Activated CD4-positive, alpha-beta T cell treated with anti-CD3 and anti-CD28 coated beads for 36 hours (primary cell): ENCODE measurements around the gene TMEM145. TPM values are rescaled to one million over a fixed set of nuclear protein-coding genes. Genes with fewer than 3 reads are reported as not detected.

Experiments
- ATAC-seq: fragments of 200-7000 bp; cut with Tn5 transposase; one replicate; pipeline ENCODE4 v1.10.0; 2021; ENCODE audit warnings: mild to moderate bottlenecking, moderate library complexity
- CTCF ChIA-PET: fragments of 350-600 bp; sonication (Branson Sonifier 250); formaldehyde crosslinking; loops from one replicate; lab custom pipeline; 2021; ENCODE audit warnings: antibody characterized with exemption; lab: Charles Lee
- POLR2A ChIA-PET: fragments of 350-600 bp; sonication (Branson Sonifier 250); formaldehyde crosslinking; loops from one replicate; lab custom pipeline; 2021; ENCODE audit warnings: antibody characterized with exemption, inconsistent platforms; lab: Charles Lee
- DNase-seq: peaks from one replicate; pipeline ENCODE4 v3.0.0-alpha.2; 2020
- H3K27ac Mint-ChIP-seq: one replicate; pipeline ENCODE4 v1.8.0; 2021; ENCODE audit warnings: mixed read lengths
- H3K27me3 Mint-ChIP-seq: one replicate; pipeline ENCODE4 v1.8.0; 2021; ENCODE audit warnings: mixed read lengths
- H3K36me3 Mint-ChIP-seq: one replicate; pipeline ENCODE4 v1.8.0; 2021; ENCODE audit warnings: low read depth, mixed read lengths
- H3K4me1 Mint-ChIP-seq: one replicate; pipeline ENCODE4 v1.8.0; 2021; ENCODE audit warnings: mixed read lengths
- H3K4me3 Mint-ChIP-seq: one replicate; pipeline ENCODE4 v1.8.0; 2021; ENCODE audit warnings: mild to moderate bottlenecking, moderate library complexity, mixed read lengths
- H3K9me3 Mint-ChIP-seq: one replicate; pipeline ENCODE4 v1.8.0; 2021; ENCODE audit warnings: low read depth, mixed read lengths
- intact Hi-C, 2 experiments: fragments of 100-400 bp; cut with DNase I in 1 of 2; cut with micrococcal nuclease in 1 of 2; formaldehyde crosslinking; loops; one replicate each; pipeline versions ENCODE4 v1.14.2 to v1.15.1; 2022 to 2024; cut with DNase I, micrococcal nuclease
- total RNA-seq, 2 experiments: library from RNA; stranded (reverse); gene quantifications; one replicate each; pipeline ENCODE4 v1.2.3, GENCODE V29; 2021

TMEM145 gene
- total RNA-seq, 2 experiments from 2014 or later = 0.53 to 0.69 TPM

DNA sequence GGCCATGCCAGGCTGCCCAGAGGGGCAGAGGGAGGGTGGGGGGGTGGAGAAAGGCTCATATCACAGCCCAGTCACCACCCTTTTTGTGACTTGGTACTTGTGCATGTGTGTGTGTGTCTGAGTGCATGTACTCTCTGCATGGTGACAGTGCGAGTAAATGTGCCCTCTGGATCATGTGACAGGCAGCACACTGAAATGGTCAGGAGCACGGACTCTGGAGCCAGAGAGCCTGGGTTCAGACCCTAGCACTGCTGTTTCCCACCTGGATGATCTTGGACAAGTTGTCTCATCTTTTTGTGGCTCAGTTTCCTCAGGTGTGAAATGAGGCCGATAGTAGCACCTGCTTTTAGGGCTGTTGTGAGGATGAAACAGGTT lies 42.1 kb upstream of the TMEM145 start:
- peaks cover 36% of the 10 kb centered on the region for H3K4me1 Mint-ChIP-seq
- intact Hi-C loops = no loop called here
- peak overlapping the region; percentile 97 for H3K27ac Mint-ChIP-seq
- ChIA-PET CTCF (interaction anchor here (0.5 to 3.1 kb wide), 7 partner anchors 8 to 86 kb away, joined by 3 to 34 read pairs (median 5); partner anchors contain the start of gene GSK3A), POLR2A (interaction anchor here (0.6 to 2.2 kb wide), 6 partner anchors 9 to 53 kb away, joined by 3 to 26 read pairs (median 8); partner anchors contain the start of genes DEDD2 and GSK3A)
- DNase-seq (no peak), ATAC-seq (no peak)
- H3K4me3 Mint-ChIP-seq = no peak overlapping the region
- peaks cover 22% of the 10 kb centered on the region for H3K36me3 Mint-ChIP-seq
- no peaks in the 10 kb centered on the region for H3K9me3 Mint-ChIP-seq
- H3K27me3 Mint-ChIP-seq = no peaks in the 10 kb centered on the region

DNA sequence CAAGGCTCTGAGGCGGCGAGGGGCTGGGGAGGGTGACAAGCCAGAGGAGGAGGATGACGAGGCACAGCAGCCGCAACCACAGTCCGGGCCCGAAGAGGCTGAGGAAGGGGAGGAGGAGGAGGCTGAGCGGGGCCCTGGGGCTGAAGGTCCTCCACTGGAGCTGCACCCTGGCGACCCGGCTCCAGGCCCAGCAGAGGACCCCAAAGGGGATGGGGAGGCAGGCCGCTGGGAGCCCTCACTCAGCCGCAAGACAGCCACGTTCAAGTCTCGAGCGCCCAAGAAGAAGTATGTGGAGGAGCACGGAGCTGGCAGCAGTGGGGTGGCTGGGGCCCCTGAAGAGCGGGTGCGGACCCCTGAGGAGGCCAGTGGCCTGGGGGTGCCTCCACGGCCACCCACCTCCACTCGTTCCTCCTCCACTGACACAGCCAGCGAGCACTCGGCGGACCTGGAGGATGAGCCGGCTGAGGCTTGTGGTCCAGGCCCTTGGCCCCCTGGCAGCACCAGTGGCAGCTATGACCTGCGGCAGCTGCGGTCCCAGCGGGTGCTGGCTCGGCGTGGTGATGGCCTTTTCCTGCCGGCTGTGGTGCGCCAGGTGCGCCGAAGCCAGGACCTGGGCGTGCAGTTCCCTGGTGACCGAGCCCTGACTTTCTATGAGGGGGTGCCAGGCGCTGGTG lies 41.1 kb upstream of the TMEM145 start:
- ATAC-seq = no peak
- intact Hi-C loops = no loop called here
- Mint-ChIP-seq H3K27me3 (no peaks in the 10 kb centered on the region), H3K27ac (peak overlapping the region; percentile 97), H3K4me3 (no peak overlapping the region), H3K36me3 (peaks cover 26% of the 10 kb centered on the region), H3K9me3 (no peaks in the 10 kb centered on the region), H3K4me1 (peaks cover 46% of the 10 kb centered on the region)
- CTCF ChIA-PET = interaction anchor here (0.5 to 3.1 kb wide), 3 partner anchors 7 to 30 kb away, joined by 4 to 34 read pairs (median 5); no protein-coding TSS in a partner anchor
- DNase-seq = no peak
- POLR2A ChIA-PET = no interaction called here

DNA sequence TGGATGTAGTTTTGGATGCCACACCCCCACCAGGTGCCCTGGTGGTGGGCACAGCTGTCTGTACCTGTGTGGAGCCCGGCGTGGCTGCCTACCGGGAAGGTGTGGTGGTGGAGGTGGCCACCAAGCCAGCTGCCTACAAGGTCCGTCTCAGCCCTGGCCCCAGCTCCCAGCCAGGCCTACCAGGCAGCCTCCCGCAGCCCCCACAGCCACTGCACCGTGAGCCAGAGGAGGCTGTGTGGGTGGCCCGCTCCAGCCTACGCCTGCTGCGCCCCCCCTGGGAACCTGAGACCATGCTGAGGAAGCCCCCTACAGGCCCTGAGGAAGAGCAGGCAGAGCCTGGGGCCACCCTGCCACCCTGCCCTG lies 40.6 kb upstream of the TMEM145 start:
- POLR2A ChIA-PET = no interaction called here
- Mint-ChIP-seq H3K4me3 (no peak overlapping the region), H3K27me3 (no peaks in the 10 kb centered on the region), H3K9me3 (no peaks in the 10 kb centered on the region), H3K4me1 (peaks cover 49% of the 10 kb centered on the region), H3K36me3 (peaks cover 28% of the 10 kb centered on the region), H3K27ac (no peak overlapping the region)
- CTCF ChIA-PET = no interaction called here
- ATAC-seq (no peak), DNase-seq (no peak)
- intact Hi-C loops = no loop called here

DNA sequence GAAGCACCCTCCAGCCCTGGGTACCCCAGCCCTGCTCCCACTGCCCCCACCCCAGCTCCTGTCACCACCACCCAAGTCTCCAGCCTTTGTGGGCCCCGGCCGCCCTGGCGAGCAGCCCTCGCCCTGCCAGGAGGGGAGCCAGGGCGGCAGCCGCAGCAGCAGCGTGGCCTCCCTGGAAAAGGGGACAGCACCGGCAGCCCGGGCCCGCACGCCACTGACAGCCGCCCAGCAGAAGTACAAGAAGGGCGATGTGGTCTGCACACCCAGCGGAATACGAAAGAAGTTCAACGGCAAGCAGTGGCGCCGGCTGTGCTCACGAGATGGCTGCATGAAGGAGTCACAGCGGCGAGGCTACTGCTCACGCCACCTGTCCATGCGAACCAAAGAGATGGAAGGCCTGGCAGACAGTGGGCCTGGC lies 40.1 kb upstream of the TMEM145 start:
- Mint-ChIP-seq H3K27ac (no peak overlapping the region), H3K36me3 (peaks cover 28% of the 10 kb centered on the region), H3K27me3 (no peaks in the 10 kb centered on the region), H3K4me1 (peaks cover 47% of the 10 kb centered on the region), H3K4me3 (no peak overlapping the region), H3K9me3 (no peaks in the 10 kb centered on the region)
- POLR2A ChIA-PET = no interaction called here
- ATAC-seq (no peak), DNase-seq (no peak)
- intact Hi-C loops = no loop called here
- CTCF ChIA-PET = no interaction called here

DNA sequence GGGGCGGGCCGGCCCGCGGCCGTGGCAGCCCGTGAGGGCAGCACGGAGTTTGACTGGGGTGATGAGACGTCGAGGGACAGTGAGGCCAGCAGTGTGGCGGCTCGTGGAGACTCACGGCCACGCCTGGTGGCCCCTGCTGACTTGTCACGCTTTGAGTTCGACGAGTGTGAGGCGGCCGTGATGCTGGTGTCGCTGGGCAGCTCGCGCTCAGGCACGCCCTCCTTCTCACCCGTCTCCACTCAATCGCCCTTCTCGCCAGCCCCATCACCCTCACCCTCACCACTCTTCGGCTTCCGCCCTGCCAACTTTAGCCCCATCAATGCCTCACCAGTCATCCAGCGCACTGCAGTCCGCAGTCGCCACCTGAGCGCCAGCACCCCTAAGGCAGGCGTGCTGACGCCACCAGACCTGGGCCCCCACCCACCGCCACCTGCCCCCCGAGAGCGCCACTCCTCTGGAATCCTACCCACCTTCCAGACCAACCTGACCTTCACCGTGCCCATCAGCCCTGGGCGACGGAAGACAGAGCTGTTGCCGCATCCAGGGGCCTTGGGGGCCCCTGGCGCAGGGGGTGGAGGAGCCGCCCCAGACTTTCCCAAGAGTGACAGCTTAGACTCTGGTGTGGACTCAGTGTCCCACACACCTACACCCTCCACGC lies 39.6 kb upstream of the TMEM145 start:
- no peak for DNase-seq
- H3K4me3 Mint-ChIP-seq = no peak overlapping the region
- H3K27ac Mint-ChIP-seq = no peak overlapping the region
- POLR2A ChIA-PET = no interaction called here
- no peaks in the 10 kb centered on the region for H3K27me3 Mint-ChIP-seq
- CTCF ChIA-PET = no interaction called here
- H3K4me1 Mint-ChIP-seq = peaks cover 51% of the 10 kb centered on the region
- H3K9me3 Mint-ChIP-seq = no peaks in the 10 kb centered on the region
- H3K36me3 Mint-ChIP-seq = peaks cover 28% of the 10 kb centered on the region
- ATAC-seq = no peak
- intact Hi-C loops = no loop called here

DNA sequence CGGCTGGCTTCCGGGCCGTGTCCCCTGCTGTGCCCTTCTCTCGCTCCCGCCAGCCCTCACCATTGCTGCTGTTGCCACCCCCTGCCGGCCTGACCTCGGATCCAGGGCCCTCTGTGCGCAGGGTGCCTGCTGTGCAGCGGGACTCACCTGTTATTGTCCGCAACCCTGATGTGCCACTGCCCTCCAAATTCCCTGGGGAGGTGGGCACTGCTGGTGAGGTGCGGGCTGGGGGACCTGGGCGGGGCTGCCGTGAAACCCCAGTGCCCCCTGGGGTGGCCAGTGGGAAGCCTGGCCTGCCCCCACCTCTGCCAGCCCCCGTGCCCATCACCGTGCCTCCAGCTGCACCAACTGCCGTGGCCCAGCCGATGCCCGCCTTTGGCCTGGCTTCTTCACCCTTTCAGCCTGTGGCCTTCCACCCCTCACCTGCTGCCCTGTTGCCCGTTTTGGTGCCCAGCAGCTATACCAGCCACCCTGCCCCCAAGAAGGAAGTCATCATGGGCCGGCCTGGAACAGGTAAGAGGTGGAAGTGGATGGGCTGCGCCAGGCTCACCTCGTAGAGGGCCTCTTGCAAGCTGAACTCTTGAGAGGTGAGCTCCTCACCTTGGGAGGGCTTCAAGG lies 38.9 kb upstream of the TMEM145 start:
- intact Hi-C loops = no loop called here
- Mint-ChIP-seq H3K27ac (no peak overlapping the region), H3K4me1 (peaks cover 57% of the 10 kb centered on the region), H3K4me3 (no peak overlapping the region), H3K9me3 (no peaks in the 10 kb centered on the region), H3K36me3 (peaks cover 28% of the 10 kb centered on the region), H3K27me3 (no peaks in the 10 kb centered on the region)
- ChIA-PET CTCF (interaction anchor here (0.6 to 1.0 kb wide), 3 partner anchors 29 to 164 kb away, joined by 3 to 5 read pairs (median 3); no protein-coding TSS in a partner anchor), POLR2A (interaction anchor here (1.6 kb wide), 1 partner anchor 31 kb away, joined by 5 read pairs; no protein-coding TSS in a partner anchor)
- ATAC-seq (no peak), DNase-seq (no peak)

DNA sequence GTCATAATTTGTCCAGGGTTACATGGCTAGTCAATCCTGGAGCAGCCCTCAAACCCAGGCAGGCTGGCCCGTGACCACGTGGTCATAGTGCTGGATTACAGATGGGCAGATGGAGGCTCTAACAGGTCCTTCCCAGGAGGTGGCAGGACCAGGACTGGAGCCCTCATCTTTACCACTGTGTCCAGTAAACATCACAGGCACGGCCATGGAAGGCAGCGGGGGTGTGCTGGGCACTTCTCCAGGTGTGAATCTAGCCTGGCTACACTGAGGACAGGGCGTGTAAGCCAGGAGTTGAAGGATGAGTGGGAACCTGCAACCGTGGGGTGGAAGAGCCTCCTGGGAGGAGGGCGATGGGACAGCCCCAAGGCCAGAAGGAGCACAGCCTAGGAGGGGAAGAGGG lies 38.0 kb upstream of the TMEM145 start:
- H3K36me3 Mint-ChIP-seq = peaks cover 28% of the 10 kb centered on the region
- no peak overlapping the region for H3K4me3 Mint-ChIP-seq
- ATAC-seq = no peak
- H3K4me1 Mint-ChIP-seq = peaks cover 58% of the 10 kb centered on the region
- H3K27ac Mint-ChIP-seq = no peak overlapping the region
- intact Hi-C loops = no loop called here
- ChIA-PET POLR2A (interaction anchor here (1.6 kb wide), 1 partner anchor 32 kb away, joined by 5 read pairs; no protein-coding TSS in a partner anchor), CTCF (interaction anchor here (1.0 kb wide), 2 partner anchors 30 to 38 kb away, joined by 3 to 5 read pairs; no protein-coding TSS in a partner anchor)
- H3K27me3 Mint-ChIP-seq = no peaks in the 10 kb centered on the region
- no peaks in the 10 kb centered on the region for H3K9me3 Mint-ChIP-seq
- no peak for DNase-seq

DNA sequence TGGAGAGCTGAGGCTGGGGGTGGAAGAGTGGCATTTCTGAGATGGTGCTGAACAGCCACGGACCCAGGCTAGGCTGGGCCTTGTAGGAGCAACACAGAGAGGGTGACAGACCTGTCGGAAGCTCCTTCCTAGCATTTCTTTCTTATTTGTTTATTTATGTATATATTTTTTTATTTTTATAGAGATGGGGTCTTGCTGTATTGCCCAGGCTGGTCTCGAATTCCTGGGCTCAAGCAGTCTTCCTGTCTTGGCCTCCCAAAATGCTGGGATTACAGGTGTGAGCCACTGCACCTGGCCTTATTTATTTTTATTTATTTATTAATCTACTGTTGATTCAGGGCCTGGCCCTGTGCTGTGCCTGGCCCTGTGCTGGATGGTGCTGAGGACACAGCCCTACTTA lies 37.6 kb upstream of the TMEM145 start:
- DNase-seq (no peak), ATAC-seq (no peak)
- no peaks in the 10 kb centered on the region for H3K9me3 Mint-ChIP-seq
- H3K27ac Mint-ChIP-seq = peak overlapping the region; percentile 76
- H3K4me3 Mint-ChIP-seq = no peak overlapping the region
- intact Hi-C loops = no loop called here
- no peaks in the 10 kb centered on the region for H3K27me3 Mint-ChIP-seq
- H3K36me3 Mint-ChIP-seq = peaks cover 28% of the 10 kb centered on the region
- ChIA-PET POLR2A (interaction anchor here (1.6 kb wide), 1 partner anchor 32 kb away, joined by 5 read pairs; no protein-coding TSS in a partner anchor), CTCF (interaction anchor here (1.2 kb wide), 1 partner anchor 23 kb away, joined by 5 read pairs; no protein-coding TSS in a partner anchor)
- H3K4me1 Mint-ChIP-seq = peaks cover 55% of the 10 kb centered on the region

DNA sequence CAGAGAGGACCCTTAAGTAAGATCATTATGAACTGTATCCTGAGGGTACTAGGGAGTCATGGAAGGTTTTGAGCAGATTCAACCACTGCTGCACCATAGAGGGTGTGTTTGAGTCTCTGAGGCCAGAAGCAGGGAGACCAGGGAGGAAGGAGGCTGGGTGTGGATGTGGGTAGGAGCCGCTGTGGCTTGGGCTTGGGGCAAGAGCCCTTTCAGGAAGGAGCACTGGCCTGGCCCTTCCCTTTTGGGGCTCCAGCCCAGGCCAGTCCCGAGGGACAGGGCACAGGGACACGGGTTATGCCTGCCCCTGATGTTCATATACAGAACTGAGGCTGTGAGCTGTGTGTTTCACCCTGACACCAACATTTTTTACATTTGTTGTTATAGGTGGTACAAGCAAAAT lies 36.8 kb upstream of the TMEM145 start:
- peak overlapping the region; percentile 1 for H3K4me3 Mint-ChIP-seq
- ChIA-PET POLR2A (interaction anchor here (0.7 kb wide), 1 partner anchor 33 kb away, joined by 3 read pairs; no protein-coding TSS in a partner anchor), CTCF (interaction anchor here (0.6 to 1.2 kb wide), 3 partner anchors 22 to 33 kb away, joined by 3 to 5 read pairs (median 3); no protein-coding TSS in a partner anchor)
- H3K27me3 Mint-ChIP-seq = no peaks in the 10 kb centered on the region
- H3K27ac Mint-ChIP-seq = peak overlapping the region; percentile 76
- intact Hi-C loops = no loop called here
- no peaks in the 10 kb centered on the region for H3K9me3 Mint-ChIP-seq
- DNase-seq (no peak), ATAC-seq (no peak)
- H3K36me3 Mint-ChIP-seq = peaks cover 25% of the 10 kb centered on the region
- H3K4me1 Mint-ChIP-seq = peaks cover 53% of the 10 kb centered on the region

DNA sequence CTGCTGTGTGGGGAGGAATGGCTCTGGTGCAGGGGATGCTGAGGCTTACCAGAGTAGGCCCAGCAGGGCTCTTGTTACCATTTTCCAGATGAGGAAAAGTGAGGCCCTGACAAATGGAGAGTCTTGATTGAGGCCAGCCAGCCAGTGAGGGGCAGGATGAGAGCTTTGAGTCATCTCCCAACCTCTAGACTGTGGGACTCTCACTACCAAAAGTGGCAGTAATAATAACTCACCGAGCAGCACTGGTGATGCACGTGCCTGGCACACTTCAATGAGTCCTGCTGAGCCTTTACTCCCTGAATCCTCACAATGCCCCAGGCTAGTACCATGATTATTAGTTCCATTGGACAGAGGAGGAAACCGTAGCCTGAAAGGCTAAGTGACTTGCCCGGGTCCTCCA lies 36.3 kb upstream of the TMEM145 start:
- peak; percentile 60 for DNase-seq
- intact Hi-C loops = no loop called here
- Mint-ChIP-seq H3K36me3 (peaks cover 21% of the 10 kb centered on the region), H3K27me3 (no peaks in the 10 kb centered on the region), H3K4me3 (no peak overlapping the region), H3K4me1 (peaks cover 52% of the 10 kb centered on the region), H3K27ac (peak overlapping the region; percentile 76), H3K9me3 (no peaks in the 10 kb centered on the region)
- ChIA-PET CTCF (interaction anchor here (0.6 kb wide), 2 partner anchors 27 to 113 kb away, joined by 3 read pairs; no protein-coding TSS in a partner anchor), POLR2A (interaction anchor here (0.7 kb wide), 1 partner anchor 34 kb away, joined by 3 read pairs; no protein-coding TSS in a partner anchor)
- peak; percentile 44 for ATAC-seq

DNA sequence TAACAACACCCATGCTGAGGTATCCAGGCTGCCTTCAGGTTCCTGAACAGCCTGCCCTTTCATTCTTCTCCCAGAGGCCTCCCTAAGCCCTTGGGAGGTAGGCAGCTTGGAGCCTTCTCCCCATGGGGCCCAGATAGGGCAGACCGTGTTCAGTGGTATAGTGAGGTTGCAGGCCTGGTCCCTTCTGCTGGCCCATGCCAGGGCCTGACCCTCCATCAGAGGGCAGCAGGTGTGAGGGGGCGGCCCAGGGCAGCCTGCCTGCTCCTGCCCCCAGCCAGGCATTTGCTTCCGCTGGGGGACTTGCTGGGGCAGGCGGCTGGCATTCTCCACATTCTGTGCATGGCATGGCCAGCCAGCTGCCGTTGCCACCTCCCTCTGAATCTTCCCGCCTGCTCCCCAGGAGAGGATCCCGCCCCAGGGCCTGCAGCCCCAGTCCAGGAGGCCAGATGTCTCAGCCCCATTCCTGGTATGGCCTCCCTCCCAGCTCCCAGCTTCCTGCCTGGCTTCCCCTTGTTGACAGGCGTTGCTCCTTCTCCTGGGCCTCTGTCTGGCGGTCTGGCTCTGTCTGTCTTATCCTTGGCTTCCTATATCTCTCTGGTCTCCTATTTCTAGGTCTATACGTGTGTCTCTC lies 35.2 kb upstream of the TMEM145 start:
- ChIA-PET CTCF (interaction anchor here (0.9 to 2.7 kb wide), 3 partner anchors 8 to 52 kb away, joined by 3 to 50 read pairs (median 34); partner anchors contain the start of genes CIC and GSK3A), POLR2A (no interaction called here)
- no peak overlapping the region for H3K4me3 Mint-ChIP-seq
- peak overlapping the region; percentile 34 for H3K27ac Mint-ChIP-seq
- H3K36me3 Mint-ChIP-seq = peaks cover 21% of the 10 kb centered on the region
- intact Hi-C loops = no loop called here
- H3K4me1 Mint-ChIP-seq = peaks cover 61% of the 10 kb centered on the region
- ATAC-seq (no peak), DNase-seq (no peak)
- H3K27me3 Mint-ChIP-seq = no peaks in the 10 kb centered on the region
- H3K9me3 Mint-ChIP-seq = no peaks in the 10 kb centered on the region
